Epithelial cell of proximal tubule (primary cell): ENCODE data around the gene COLEC11. TPM values are rescaled to one million over a fixed set of nuclear protein-coding genes. Genes with fewer than 3 reads are reported as not detected.
"Not testable (repeated sequence)": the region's sequence is repeated elsewhere in the genome, so short reads cannot be mapped to it uniquely, and the experiment has no call there.

Experiments used
- DNase-seq: peaks from one replicate; pipeline ENCODE4 v3.0.0-alpha.2; 2011; ENCODE audit warnings: low read depth
- H3K4me3 ChIP-seq: 2 replicates; pipeline ENCODE4 v1.5.1; 2011; ENCODE audit warnings: low read depth, mild to moderate bottlenecking, low read length
- total RNA-seq: library from RNA; depleted of rRNA; stranded (reverse); fragments of >200 nt; gene quantifications from 2 replicates; pipeline ENCODE4 v1.2.3, GENCODE V29; 2015
- TF ChIP-seq, protein P1 (sequence below): conservative IDR thresholded peaks from 2 replicates; pipeline ENCODE4 v1.5.1; 2012; ENCODE audit warnings: low read depth, mild to moderate bottlenecking, low read length

Gene COLEC11
- total RNA-seq, 1 donor from 2014 or later: 0.40 TPM

DNA sequence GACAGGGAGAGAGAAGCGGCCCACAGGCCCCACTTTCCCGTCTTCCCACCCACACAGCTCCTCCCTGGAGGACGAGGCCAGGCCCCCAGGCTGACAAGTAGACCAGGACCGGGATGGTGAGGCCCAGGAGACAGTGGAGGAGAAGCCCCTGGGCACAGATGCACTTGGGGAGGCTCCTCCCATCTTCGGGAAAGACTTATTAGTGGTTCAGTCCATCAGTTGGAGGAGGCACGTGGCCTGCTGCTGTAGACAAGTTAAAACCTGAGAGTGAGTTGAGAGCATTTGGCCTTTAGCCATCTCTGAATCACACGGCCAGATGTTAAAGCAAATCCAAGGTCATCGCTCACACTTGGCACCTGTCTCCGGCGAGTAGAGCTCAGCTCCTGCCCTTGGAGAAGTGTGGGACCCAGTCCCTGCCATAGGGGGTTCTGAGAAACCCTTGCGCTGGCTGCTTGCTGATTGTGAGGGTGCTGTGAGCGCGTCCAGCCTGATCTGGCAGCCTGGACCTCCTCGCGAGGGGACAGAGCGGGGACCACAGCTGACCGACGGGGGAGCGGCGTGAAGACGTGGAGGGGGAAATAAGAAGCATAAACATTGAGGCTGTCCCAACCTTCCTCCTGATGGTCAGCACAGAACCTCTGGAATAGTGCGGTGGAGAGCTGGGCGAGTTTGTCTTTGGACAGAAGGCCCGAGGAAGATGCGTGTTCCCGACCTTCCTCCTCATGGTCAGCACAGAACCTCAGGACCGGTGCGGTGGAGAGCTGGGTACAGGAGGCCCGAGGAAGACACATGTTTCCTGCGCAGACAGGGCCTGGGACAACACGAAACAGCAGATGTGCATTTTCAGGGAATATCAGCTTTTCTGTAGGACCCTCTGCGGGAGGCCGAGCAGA lies 38.4 kb downstream of the COLEC11 start:
- TF ChIP-seq, protein P1, sequence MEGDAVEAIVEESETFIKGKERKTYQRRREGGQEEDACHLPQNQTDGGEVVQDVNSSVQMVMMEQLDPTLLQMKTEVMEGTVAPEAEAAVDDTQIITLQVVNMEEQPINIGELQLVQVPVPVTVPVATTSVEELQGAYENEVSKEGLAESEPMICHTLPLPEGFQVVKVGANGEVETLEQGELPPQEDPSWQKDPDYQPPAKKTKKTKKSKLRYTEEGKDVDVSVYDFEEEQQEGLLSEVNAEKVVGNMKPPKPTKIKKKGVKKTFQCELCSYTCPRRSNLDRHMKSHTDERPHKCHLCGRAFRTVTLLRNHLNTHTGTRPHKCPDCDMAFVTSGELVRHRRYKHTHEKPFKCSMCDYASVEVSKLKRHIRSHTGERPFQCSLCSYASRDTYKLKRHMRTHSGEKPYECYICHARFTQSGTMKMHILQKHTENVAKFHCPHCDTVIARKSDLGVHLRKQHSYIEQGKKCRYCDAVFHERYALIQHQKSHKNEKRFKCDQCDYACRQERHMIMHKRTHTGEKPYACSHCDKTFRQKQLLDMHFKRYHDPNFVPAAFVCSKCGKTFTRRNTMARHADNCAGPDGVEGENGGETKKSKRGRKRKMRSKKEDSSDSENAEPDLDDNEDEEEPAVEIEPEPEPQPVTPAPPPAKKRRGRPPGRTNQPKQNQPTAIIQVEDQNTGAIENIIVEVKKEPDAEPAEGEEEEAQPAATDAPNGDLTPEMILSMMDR: no peak
- no peak overlapping the region for H3K4me3 ChIP-seq
- DNase-seq: no peak

DNA sequence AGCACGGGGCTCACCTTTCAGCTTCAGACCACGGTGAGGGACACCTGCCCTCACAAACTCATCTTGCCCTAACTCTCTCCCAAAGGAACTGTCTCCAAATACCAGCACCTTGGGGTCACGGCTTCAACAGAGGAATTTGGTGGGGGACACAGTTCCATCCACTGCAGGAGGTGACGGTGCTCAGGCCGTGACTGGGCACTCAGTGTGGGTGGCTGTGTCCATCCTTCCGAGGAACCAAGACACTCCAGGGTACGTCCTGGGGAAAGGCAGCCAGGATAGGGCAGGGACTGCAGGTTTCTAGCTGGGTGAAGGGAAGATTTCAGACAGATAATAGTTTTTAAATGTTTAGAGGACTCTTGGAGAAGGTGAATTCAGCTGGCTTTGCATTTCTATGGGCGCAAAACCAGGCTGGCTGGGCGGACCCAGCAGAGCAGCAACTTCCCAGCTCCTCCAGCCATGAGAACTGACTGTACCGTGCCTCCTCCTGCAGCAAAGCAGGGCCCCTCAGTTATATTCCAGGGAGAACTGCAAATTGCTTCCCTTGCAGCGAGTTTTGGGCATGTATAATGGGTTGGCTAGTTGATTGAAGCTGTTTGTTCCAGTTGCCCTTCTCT lies 39.2 kb downstream of the COLEC11 start:
- DNase-seq: no peak
- TF ChIP-seq, protein P1: no peak

DNA sequence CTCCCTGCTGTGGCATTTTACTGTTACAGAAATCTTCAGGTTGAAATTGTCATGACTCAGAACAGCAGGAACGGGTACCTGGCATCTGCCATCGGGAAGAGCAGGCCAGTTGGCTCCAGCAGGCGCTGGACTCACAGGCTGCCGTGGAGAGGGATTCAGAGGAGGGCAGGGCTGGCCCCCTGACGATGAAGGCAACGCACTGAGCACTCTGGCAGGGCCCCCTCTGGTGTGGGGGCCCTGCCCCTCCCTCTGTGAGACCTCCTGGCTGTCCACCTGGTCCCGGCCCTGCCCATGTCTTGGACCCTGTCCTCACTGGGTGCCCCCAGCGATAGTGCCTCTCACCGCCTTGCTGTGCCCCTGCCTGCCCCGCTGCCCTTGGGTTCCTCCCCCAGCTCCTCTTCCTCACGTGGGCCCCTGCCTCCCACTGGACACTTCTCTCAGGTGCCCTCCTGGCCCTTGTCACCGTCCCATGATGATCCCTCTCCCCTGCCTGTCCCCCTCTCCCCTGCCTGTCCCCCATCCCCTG lies 39.7 kb downstream of the COLEC11 start:
- H3K4me3 ChIP-seq: no peak overlapping the region
- TF ChIP-seq, protein P1: no peak
- no peak for DNase-seq

More for the DNA sequence above, 39.2 kb downstream of the COLEC11 start:
- no peak overlapping the region for H3K4me3 ChIP-seq

DNA sequence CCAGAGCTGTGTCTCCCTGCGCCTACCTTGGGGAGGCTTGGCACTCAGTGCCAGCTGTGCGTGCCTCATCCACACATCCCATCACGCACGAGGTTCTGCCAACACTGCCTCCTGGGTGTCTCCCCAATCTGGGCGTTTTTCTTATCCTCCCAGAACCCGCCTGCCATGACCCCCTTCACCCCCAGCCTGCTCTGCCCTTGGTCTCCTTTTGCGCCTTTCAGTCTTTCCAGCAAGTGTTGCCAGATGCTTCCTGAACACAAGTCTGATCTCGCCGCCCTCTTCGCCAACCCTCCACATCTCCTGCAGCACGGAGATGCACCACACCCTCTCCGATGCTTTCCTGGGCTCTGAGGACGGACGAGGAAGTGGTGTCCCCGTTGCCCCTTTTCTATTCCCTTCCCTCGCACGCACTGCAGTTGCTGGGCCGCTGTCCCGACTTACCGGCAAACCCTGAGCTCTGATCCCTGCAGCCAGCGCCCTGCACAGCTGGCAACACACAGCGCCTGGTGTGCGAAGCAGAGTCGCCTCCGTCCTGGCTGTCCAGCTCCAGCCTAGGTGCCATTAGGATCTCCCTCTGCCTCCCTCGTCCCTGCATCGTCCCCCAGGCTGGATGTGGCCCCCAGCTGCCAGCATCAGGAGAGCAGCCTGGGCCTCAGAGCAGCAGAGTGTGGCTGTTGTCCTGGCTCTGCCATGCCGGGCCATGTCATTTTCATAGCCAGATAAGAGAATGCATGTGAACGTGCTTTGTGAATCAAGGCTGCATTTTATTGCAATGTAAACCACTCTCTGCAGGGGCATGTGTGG lies 40.5 kb downstream of the COLEC11 start:
- no peak for DNase-seq
- H3K4me3 ChIP-seq: no peak overlapping the region
- TF ChIP-seq, protein P1: no peak

DNA sequence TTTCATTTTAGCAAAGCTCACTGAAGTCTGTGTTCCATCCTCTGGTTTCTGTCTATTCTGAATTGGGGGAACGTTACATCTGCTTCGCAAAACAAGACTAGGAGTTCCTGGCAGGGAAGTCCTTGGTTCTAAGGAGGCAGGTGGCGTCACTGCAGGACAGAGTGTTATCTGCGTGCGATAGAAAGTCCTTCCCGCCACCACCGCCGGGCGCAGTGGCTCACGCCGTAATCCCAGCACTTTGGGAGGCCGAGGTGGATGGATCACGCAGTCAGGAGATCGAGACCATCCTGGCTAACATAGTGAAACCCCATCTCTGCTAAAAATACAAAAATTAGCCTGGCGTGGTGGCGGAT lies 41.0 kb downstream of the COLEC11 start:
- DNase-seq, H3K4me3 ChIP-seq: not testable (repeated sequence)

DNA sequence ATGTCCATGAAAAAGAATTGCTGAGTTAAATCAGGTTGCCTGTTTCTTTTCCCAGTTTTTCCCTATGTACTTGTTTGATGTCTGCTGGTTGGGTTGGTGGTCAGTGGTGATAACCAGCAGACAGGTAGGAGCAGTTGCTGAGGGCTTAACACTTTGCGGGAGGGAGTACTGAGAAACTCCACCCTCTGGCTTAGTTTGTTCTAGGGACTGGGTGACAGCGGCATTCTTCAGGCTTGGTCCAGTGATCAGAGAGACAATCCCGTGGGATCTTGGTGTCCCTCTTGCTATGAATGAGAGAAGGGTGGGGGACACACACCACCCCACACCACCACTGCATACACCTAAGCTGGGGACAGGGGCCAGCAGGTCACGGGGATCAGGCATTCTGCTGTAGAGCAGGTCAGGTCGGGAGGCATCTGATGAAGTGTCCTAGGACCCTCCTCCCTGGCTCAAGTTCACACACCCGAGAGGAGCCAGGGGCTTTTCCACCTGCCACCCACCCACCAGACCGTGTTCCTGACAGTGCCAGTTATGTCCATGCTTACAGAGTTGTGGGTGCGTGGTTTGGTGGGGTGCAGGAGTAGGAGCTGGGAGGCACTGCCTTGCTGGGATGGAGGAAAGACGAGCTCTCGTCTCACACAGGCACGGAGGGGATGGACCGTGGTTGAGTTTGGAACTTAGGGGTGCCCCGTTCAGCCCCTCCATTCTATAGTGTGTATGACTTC lies 41.8 kb downstream of the COLEC11 start:
- no peak overlapping the region for H3K4me3 ChIP-seq
- DNase-seq: no peak
- TF ChIP-seq, protein P1: no peak
